Effector memory CD8-positive, alpha-beta T cell (primary cell): ENCODE measurements around the gene PNMA1.

Experiments
- ATAC-seq: fragments of 150-1000 bp; cut with Tn5 transposase; replicated peaks from 2 replicates; pipeline ENCODE4 v1.10.0; 2021; ENCODE audit warnings: mild to moderate bottlenecking, moderate library complexity
- DNase-seq, 3 experiments: peaks; one replicate each; pipeline ENCODE4 v3.0.0; 2021
- H3K27ac Mint-ChIP-seq, 2 donors: one replicate each; pipeline ENCODE4 v1.8.0; 2022; ENCODE audit warnings: mild to moderate bottlenecking in 2 of 2, mixed read lengths in 2 of 2, moderate library complexity in 2 of 2
- H3K27me3 Mint-ChIP-seq, 2 donors: one replicate each; pipeline ENCODE4 v1.8.0; 2022; ENCODE audit warnings: mixed read lengths in 2 of 2
- H3K36me3 Mint-ChIP-seq: one replicate; pipeline ENCODE4 v1.8.0; 2022; ENCODE audit warnings: mild to moderate bottlenecking, moderate library complexity, mixed read lengths; ENCODE audit not compliant: insufficient read depth
- H3K4me1 Mint-ChIP-seq, 2 donors: one replicate each; pipeline ENCODE4 v1.8.0; 2022; ENCODE audit warnings: low read depth in 2 of 2, mixed read lengths in 2 of 2
- H3K4me3 Mint-ChIP-seq, 2 donors: one replicate each; pipeline ENCODE4 v1.8.0; 2022; ENCODE audit warnings: mild to moderate bottlenecking in 2 of 2, mixed read lengths in 2 of 2, moderate library complexity in 2 of 2
- H3K9me3 Mint-ChIP-seq, 2 donors: one replicate each; pipeline ENCODE4 v1.8.0; 2022; ENCODE audit warnings: mixed read lengths in 2 of 2

PNMA1 gene

GRCh38 chr14:73723797-73724661 lies 9.8 kb upstream of the PNMA1 start:
- peak overlapping the region; percentile 76 to 80 for H3K27ac Mint-ChIP-seq
- no peaks in the 10 kb centered on the region for H3K9me3 Mint-ChIP-seq
- ATAC-seq (no peak), DNase-seq (no peak)
- peaks cover 84% of the 10 kb centered on the region for H3K36me3 Mint-ChIP-seq
- H3K4me3 Mint-ChIP-seq = no peak overlapping the region
- no peaks in the 10 kb centered on the region for H3K27me3 Mint-ChIP-seq
- H3K4me1 Mint-ChIP-seq = peaks cover 8 to 15% of the 10 kb centered on the region in 2 donors

- ATAC-seq (peak; percentile 54), DNase-seq (no peak)
- no peak overlapping the region for H3K4me3 Mint-ChIP-seq
- H3K36me3 Mint-ChIP-seq = peaks cover 84% of the 10 kb centered on the region
- no peaks in the 10 kb centered on the region for H3K27me3 Mint-ChIP-seq
- peaks cover 1 to 9% of the 10 kb centered on the region in 2 donors for H3K4me1 Mint-ChIP-seq
- peak overlapping the region; percentile 76 to 80 for H3K27ac Mint-ChIP-seq
- H3K9me3 Mint-ChIP-seq = no peaks in the 10 kb centered on the region
These were observed 9.2 kb upstream of the PNMA1 start for GRCh38 chr14:73723406-73723796.

- H3K27ac Mint-ChIP-seq = no peak overlapping the region
- ATAC-seq (no peak), DNase-seq (no peak)
- no peaks in the 10 kb centered on the region for H3K27me3 Mint-ChIP-seq
- H3K9me3 Mint-ChIP-seq = no peaks in the 10 kb centered on the region
- no peak overlapping the region for H3K4me3 Mint-ChIP-seq
- H3K36me3 Mint-ChIP-seq = peaks cover 87% of the 10 kb centered on the region
- H3K4me1 Mint-ChIP-seq = peaks cover 3 to 9% of the 10 kb centered on the region in 2 donors
These were observed 8.4 kb upstream of the PNMA1 start for GRCh38 chr14:73722581-73722980.

- peaks cover 3 to 6% of the 10 kb centered on the region in 2 donors for H3K4me1 Mint-ChIP-seq
- H3K36me3 Mint-ChIP-seq = peaks cover 83% of the 10 kb centered on the region
- DNase-seq (no peak), ATAC-seq (no peak)
- H3K4me3 Mint-ChIP-seq = no peak overlapping the region
- H3K9me3 Mint-ChIP-seq = no peaks in the 10 kb centered on the region
- H3K27me3 Mint-ChIP-seq = no peaks in the 10 kb centered on the region
- peak overlapping the region; percentile 56 to 75 for H3K27ac Mint-ChIP-seq
These were observed 7.1 kb upstream of the PNMA1 start for GRCh38 chr14:73721101-73721821.

- H3K27ac Mint-ChIP-seq = peak overlapping the region; percentile 56 to 75
- no peak for ATAC-seq
- DNase-seq = no peak
- no peak overlapping the region for H3K4me3 Mint-ChIP-seq
- H3K4me1 Mint-ChIP-seq = peaks cover 3% of the 10 kb centered on the region in 2 donors
- no peaks in the 10 kb centered on the region for H3K27me3 Mint-ChIP-seq
- no peaks in the 10 kb centered on the region for H3K9me3 Mint-ChIP-seq
- peaks cover 81% of the 10 kb centered on the region for H3K36me3 Mint-ChIP-seq
These were observed 6.5 kb upstream of the PNMA1 start for GRCh38 chr14:73720636-73721035.

GRCh38 chr14:73719791-73720190 lies 5.6 kb upstream of the PNMA1 start:
- Mint-ChIP-seq H3K4me1 (peaks cover 3 to 4% of the 10 kb centered on the region in 2 donors), H3K27me3 (no peaks in the 10 kb centered on the region), H3K4me3 (no peak overlapping the region), H3K36me3 (peaks cover 80% of the 10 kb centered on the region), H3K27ac (peak overlapping the region in 1 of 2 donors; percentile 75), H3K9me3 (no peaks in the 10 kb centered on the region)
- DNase-seq (no peak), ATAC-seq (no peak)

- Mint-ChIP-seq H3K27ac (peak overlapping the region in 1 of 2 donors; percentile 75), H3K4me1 (peaks cover 3 to 8% of the 10 kb centered on the region in 2 donors), H3K4me3 (no peak overlapping the region), H3K36me3 (peaks cover 80% of the 10 kb centered on the region), H3K9me3 (no peaks in the 10 kb centered on the region), H3K27me3 (no peaks in the 10 kb centered on the region)
- ATAC-seq = no peak
- DNase-seq = no peak
These were observed 5.2 kb upstream of the PNMA1 start for GRCh38 chr14:73719361-73719760.

- Mint-ChIP-seq H3K27ac (peak overlapping the region in 1 of 2 donors; percentile 9), H3K4me3 (no peak overlapping the region), H3K27me3 (no peaks in the 10 kb centered on the region), H3K4me1 (peaks cover 1 to 9% of the 10 kb centered on the region in 2 donors), H3K9me3 (no peaks in the 10 kb centered on the region), H3K36me3 (peaks cover 78% of the 10 kb centered on the region)
- DNase-seq (no peak), ATAC-seq (no peak)
These were observed 4.5 kb upstream of the PNMA1 start for GRCh38 chr14:73718418-73719251.

- Mint-ChIP-seq H3K4me3 (no peak overlapping the region), H3K27me3 (no peaks in the 10 kb centered on the region), H3K4me1 (peaks cover 9 to 17% of the 10 kb centered on the region in 2 donors), H3K27ac (peak overlapping the region in 1 of 2 donors; percentile 9), H3K36me3 (peaks cover 77% of the 10 kb centered on the region), H3K9me3 (no peaks in the 10 kb centered on the region)
- ATAC-seq (no peak), DNase-seq (no peak)
These were observed 3.7 kb upstream of the PNMA1 start for GRCh38 chr14:73717711-73718417.

- peaks cover 77% of the 10 kb centered on the region for H3K36me3 Mint-ChIP-seq
- ATAC-seq = no peak
These were observed 3.1 kb upstream of the PNMA1 start for GRCh38 chr14:73717266-73717665.

GRCh38 chr14:73715707-73716106 lies 1.5 kb upstream of the PNMA1 start:
- H3K4me3 Mint-ChIP-seq = no peak overlapping the region
- no peak for DNase-seq
- ATAC-seq = no peak
- H3K27me3 Mint-ChIP-seq = no peaks in the 10 kb centered on the region
- peak overlapping the region in 1 of 2 donors; percentile 46 for H3K27ac Mint-ChIP-seq
- no peaks in the 10 kb centered on the region for H3K9me3 Mint-ChIP-seq
- H3K4me1 Mint-ChIP-seq = peaks cover 19 to 27% of the 10 kb centered on the region in 2 donors
- peaks cover 64% of the 10 kb centered on the region for H3K36me3 Mint-ChIP-seq

More at GRCh38 chr14:73717266-73717665, 3.1 kb upstream of the PNMA1 start:
- H3K27ac Mint-ChIP-seq = peak overlapping the region in 1 of 2 donors; percentile 9
- no peaks in the 10 kb centered on the region for H3K27me3 Mint-ChIP-seq
- no peak for DNase-seq
- H3K9me3 Mint-ChIP-seq = no peaks in the 10 kb centered on the region
- no peak overlapping the region for H3K4me3 Mint-ChIP-seq
- H3K4me1 Mint-ChIP-seq = peaks cover 15 to 23% of the 10 kb centered on the region in 2 donors

GRCh38 chr14:73714656-73715081 lies 485 bp upstream of the PNMA1 start:
- Mint-ChIP-seq H3K4me1 (peaks cover 21 to 34% of the 10 kb centered on the region in 2 donors), H3K9me3 (no peaks in the 10 kb centered on the region), H3K27me3 (no peaks in the 10 kb centered on the region), H3K27ac (peak overlapping the region; percentile 93 to 95), H3K4me3 (peak overlapping the region; percentile 90 to 95), H3K36me3 (peaks cover 56% of the 10 kb centered on the region)
- DNase-seq = no peak
- no peak for ATAC-seq
